ENCODE results near the gene RAPGEF1. TPM values are rescaled to one million over a fixed set of nuclear protein-coding genes. Genes with fewer than 3 reads are reported as not detected.

The RAPGEF1 gene
- total RNA-seq, 1 experiment from 2014 or later, result 25.2 TPM

DNA sequence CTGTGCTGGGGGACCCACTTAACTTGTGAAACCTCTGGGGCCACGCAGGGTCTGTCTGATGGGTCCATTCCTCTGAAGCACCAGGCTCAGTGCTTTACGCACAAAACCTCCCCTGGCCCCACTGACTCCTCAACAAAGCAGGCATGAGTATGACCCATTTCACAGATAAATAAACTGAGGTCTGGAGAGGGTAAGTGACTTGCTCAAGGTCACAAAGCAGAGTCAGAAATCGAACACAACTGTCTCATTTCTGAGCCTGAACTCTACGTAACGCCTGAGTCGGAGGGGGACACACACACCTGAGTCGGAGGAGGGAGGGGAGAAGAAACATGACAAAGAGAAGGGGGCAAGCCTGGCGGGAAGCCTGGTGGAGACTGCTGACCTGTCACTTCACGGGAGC lies 48.0 kb upstream of the RAPGEF1 start:
- peaks cover 29% of the 10 kb centered on the region for H3K27me3 ChIP-seq (ENCODE audit: low read length)
- BruUV-seq (replicated peaks), result no TSS peak

DNA sequence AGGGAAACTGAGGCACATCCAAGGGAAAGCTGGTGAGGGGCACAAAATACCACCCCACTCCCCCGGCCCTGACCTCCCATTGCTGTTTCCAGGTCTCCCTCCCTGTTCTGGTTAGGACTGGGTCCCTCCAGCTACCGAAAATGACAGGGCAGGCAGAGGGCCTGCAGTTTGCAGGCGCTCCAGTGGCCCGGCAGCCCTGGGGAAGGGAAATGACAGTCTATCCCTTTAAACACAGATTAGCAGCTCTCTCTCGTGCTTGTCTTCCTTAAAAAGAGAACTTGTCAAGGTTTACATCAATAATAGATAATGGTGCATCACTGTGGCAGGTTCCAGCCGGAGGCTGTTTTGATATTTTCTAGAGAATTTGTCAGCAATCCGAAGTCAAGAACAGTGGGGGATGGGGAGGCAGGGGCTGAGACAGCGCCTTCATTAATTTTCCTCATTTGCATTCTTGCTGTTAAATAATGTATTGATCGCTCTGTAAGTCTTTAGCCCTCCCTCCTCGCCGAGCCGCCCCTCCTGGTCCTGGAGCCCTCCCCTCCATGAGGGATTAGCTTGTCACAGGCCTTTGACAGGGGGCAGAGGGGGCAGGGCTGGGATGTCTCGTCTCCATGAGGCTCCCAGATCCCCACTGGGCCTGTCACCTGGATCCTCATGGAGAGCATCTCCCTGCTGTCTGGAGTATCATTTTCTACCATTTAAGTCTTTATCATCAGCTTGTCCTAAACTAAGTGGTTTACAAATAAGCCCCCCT lies 45.0 kb upstream of the RAPGEF1 start:
- intact Hi-C loops (cut with micrococcal nuclease), result no loop called here
- Histone ChIP-seq H3K27ac (ENCODE audit: low read length) (no peak overlapping the region), H3K27me3 (ENCODE audit: low read length) (peaks cover 35% of the 10 kb centered on the region), H3K4me3 (ENCODE audit: low read length) (no peak overlapping the region), H3F3A (ENCODE audit: low read length, unreplicated experiment) (no peaks in the 10 kb centered on the region), H3K79me2 (ENCODE audit: low read length) (no peaks in the 10 kb centered on the region), H4K20me1 (ENCODE audit: low read length) (no peaks in the 10 kb centered on the region), H3K9me3 (ENCODE audit: low read length) (no peaks in the 10 kb centered on the region), H3K4me2 (ENCODE audit: low read length) (no peak overlapping the region), H3K9ac (ENCODE audit: low read length) (no peak overlapping the region), H3K4me1 (ENCODE audit: insufficient read depth, low read length) (no peaks in the 10 kb centered on the region), H3K9me2 (replicated peaks; ENCODE audit: low read length) (no peaks in the 10 kb centered on the region), H3K36me3 (ENCODE audit: low read depth, low read length) (no peaks in the 10 kb centered on the region), H2AFZ (ENCODE audit: low read length) (no peak overlapping the region)
- no TSS peak for BruUV-seq (replicated peaks)
- ATAC-seq (no peak), DNase-seq (no peak)
- CTCF ChIA-PET, result no interaction called here
- TF ChIP-seq EZH2phosphoT487 (IDR thresholded peaks at IDR 0.05; ENCODE audit: borderline replicate concordance, low read length), result no peak
- TF ChIP-seq, protein P1, sequence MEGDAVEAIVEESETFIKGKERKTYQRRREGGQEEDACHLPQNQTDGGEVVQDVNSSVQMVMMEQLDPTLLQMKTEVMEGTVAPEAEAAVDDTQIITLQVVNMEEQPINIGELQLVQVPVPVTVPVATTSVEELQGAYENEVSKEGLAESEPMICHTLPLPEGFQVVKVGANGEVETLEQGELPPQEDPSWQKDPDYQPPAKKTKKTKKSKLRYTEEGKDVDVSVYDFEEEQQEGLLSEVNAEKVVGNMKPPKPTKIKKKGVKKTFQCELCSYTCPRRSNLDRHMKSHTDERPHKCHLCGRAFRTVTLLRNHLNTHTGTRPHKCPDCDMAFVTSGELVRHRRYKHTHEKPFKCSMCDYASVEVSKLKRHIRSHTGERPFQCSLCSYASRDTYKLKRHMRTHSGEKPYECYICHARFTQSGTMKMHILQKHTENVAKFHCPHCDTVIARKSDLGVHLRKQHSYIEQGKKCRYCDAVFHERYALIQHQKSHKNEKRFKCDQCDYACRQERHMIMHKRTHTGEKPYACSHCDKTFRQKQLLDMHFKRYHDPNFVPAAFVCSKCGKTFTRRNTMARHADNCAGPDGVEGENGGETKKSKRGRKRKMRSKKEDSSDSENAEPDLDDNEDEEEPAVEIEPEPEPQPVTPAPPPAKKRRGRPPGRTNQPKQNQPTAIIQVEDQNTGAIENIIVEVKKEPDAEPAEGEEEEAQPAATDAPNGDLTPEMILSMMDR (conservative IDR thresholded peaks at IDR 0.05; ENCODE audit: low read depth, low read length), result no peak
- TF ChIP-seq EZH2 (IDR thresholded peaks at IDR 0.05; ENCODE audit: low read length, unreplicated experiment), result no peak
- POLR2A ChIA-PET (ENCODE audit: unreplicated experiment), result no interaction called here

More for the DNA sequence above, 48.0 kb upstream of the RAPGEF1 start:
- Histone ChIP-seq H4K20me1 (ENCODE audit: low read length) (no peaks in the 10 kb centered on the region), H3K27ac (ENCODE audit: low read length) (no peak overlapping the region), H3K4me2 (ENCODE audit: low read length) (no peak overlapping the region), H3K9ac (ENCODE audit: low read length) (no peak overlapping the region), H3K9me2 (replicated peaks; ENCODE audit: low read length) (no peaks in the 10 kb centered on the region), H2AFZ (ENCODE audit: low read length) (no peak overlapping the region), H3K79me2 (ENCODE audit: low read length) (no peaks in the 10 kb centered on the region), H3K4me3 (ENCODE audit: low read length) (no peak overlapping the region), H3K9me3 (ENCODE audit: low read length) (no peaks in the 10 kb centered on the region), H3F3A (ENCODE audit: low read length, unreplicated experiment) (no peaks in the 10 kb centered on the region), H3K36me3 (ENCODE audit: low read depth, low read length) (no peaks in the 10 kb centered on the region), H3K4me1 (ENCODE audit: insufficient read depth, low read length) (no peaks in the 10 kb centered on the region)
- ChIA-PET CTCF (no interaction called here), POLR2A (ENCODE audit: unreplicated experiment) (no interaction called here)
- DNase-seq (no peak), ATAC-seq (no peak)
- TF ChIP-seq EZH2 (IDR thresholded peaks at IDR 0.05; ENCODE audit: low read length, unreplicated experiment) (no peak), EZH2phosphoT487 (IDR thresholded peaks at IDR 0.05; ENCODE audit: borderline replicate concordance, low read length) (no peak)
- TF ChIP-seq, protein P1 (conservative IDR thresholded peaks at IDR 0.05; ENCODE audit: low read depth, low read length), result no peak
- intact Hi-C loops (cut with micrococcal nuclease), result no loop called here

DNA sequence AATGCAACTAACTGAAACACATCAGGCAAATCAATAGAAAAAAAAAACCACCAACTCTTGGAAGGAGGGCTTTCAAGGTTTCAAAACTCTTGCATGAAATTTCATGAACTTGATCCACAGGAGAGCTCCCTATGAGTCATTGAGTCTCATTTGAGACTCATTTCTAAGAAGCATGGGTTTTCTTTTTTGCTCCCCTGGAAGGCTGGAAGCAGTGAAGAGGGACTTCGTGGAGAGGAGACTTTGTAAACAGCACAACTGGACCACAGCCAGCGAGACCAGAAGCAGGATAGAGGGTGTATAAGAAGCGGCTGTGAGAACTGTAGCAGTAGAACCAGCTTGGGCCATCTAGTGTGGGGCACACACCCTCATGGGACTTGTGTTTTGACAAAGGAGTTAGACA lies 41.2 kb upstream of the RAPGEF1 start:
- no peaks in the 10 kb centered on the region for H3K36me3 ChIP-seq (ENCODE audit: low read depth, low read length)
- H3K4me3 ChIP-seq (ENCODE audit: low read length), result no peak overlapping the region
- intact Hi-C loops (cut with micrococcal nuclease), result no loop called here
- no TSS peak for BruUV-seq (replicated peaks)
- no peak for ATAC-seq
- H3F3A ChIP-seq (ENCODE audit: low read length, unreplicated experiment), result no peaks in the 10 kb centered on the region
- ChIA-PET CTCF (interaction anchor here (0.5 to 0.6 kb wide), 2 partner anchors 55 to 249 kb away, joined by 5 to 7 read pairs; no protein-coding TSS in a partner anchor), POLR2A (ENCODE audit: unreplicated experiment) (no interaction called here)
- H3K9me3 ChIP-seq (ENCODE audit: low read length), result no peaks in the 10 kb centered on the region
- no peaks in the 10 kb centered on the region for H3K4me1 ChIP-seq (ENCODE audit: insufficient read depth, low read length)
- no peaks in the 10 kb centered on the region for H4K20me1 ChIP-seq (ENCODE audit: low read length)
- H3K4me2 ChIP-seq (ENCODE audit: low read length), result no peak overlapping the region
- H2AFZ ChIP-seq (ENCODE audit: low read length), result no peak overlapping the region
- no peaks in the 10 kb centered on the region for H3K79me2 ChIP-seq (ENCODE audit: low read length)
- H3K9ac ChIP-seq (ENCODE audit: low read length), result no peak overlapping the region
- TF ChIP-seq EZH2 (IDR thresholded peaks at IDR 0.05; ENCODE audit: low read length, unreplicated experiment) (no peak), EZH2phosphoT487 (IDR thresholded peaks at IDR 0.05; ENCODE audit: borderline replicate concordance, low read length) (no peak)
- TF ChIP-seq, protein P1 (conservative IDR thresholded peaks at IDR 0.05; ENCODE audit: low read depth, low read length), result no peak
- H3K27ac ChIP-seq (ENCODE audit: low read length), result no peak overlapping the region
- H3K9me2 ChIP-seq (replicated peaks; ENCODE audit: low read length), result no peaks in the 10 kb centered on the region
- H3K27me3 ChIP-seq (ENCODE audit: low read length), result peaks cover 18% of the 10 kb centered on the region
- DNase-seq, result no peak

Data from PC-3 (cell line).